DMS153 treated with DMSO at 0.1 percent for 48 hours (cell line): ENCODE results near the gene RELB.

Experiments
- DNase-seq: peaks from one replicate; lab custom pipeline; 2025; ENCODE audit not compliant: unreplicated experiment; lab: John Stamatoyannopoulos, UW

Gene RELB

DNA sequence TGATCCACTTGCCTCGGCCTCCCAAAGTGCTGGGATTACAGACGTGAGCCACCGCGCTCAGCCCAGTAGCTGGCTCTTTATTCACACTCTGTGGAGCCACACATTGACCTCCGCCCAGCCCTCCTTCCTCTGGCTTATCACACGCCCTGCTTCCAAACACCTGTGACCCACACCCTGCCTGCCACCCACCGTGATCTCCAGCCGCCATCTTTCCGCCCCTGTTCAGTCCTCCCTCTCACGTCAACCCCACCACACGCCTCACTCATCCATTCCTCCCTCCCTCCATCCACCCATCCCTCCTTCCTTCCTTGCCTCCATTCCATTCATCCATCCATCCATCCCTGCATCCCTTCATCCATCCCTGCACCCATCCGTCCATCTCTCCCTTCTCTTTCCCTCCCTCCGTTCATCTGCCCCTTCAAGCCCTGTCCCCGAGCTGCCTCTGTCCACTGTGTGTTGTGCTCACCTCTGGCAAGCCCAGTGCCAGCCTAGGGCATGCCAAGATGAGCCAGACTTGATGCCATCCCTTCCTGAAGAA lies 57.4 kb downstream of the RELB start:
- DNase-seq = no peak

DNA sequence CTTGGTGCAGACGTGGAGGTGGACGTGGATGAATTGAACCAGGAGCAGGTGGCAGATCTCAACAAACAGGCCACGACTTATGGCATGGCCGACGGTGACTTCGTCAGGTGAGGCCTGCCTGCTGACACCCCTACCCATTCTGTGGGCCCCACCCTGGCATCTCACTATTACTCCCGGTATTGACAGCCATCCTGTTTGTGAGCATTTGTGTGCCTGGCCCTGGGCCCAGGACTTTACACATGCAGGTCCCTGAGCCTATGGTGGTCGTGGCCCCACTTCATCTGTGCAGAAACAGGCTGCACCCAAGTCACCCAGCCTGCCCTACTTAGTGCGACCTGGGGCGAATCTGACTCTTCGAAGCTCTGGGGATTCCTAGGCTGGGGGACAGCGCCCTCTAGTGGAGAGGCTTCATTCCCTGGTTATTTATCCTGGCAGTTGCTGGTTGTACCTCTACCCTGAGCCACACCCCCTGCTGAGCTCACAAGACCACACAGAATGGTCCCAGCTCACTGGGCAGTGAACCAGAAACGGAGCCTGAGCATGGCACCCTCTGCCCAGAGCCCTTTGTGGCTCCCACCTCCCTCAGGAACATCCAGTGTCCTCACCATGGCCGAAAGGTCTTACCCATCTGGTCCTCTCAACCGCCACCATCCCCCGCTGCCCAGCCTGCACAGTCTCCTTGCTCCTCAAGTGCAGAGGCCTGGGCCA lies 58.1 kb downstream of the RELB start:
- DNase-seq = peak; percentile 41

DNA sequence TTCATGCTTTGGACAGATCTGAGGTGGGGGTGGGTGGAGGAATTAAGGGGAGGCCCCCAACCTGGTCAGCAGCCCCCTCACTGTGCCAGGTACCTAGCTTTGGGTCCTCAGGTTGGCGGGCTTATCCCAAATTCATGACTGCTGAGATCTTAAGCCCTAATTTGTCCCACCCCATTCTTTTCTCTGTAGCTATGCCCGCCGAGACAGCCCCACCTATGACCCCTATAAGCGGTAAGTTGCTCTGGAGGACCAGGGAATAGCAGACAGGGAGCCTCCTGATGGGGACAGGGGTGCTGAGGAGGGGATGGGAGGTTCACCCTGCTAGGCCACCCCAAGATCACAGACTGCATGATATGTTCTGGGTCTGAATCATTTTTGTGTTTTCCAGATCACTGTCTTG lies 60.7 kb downstream of the RELB start:
- DNase-seq = no peak

DNA sequence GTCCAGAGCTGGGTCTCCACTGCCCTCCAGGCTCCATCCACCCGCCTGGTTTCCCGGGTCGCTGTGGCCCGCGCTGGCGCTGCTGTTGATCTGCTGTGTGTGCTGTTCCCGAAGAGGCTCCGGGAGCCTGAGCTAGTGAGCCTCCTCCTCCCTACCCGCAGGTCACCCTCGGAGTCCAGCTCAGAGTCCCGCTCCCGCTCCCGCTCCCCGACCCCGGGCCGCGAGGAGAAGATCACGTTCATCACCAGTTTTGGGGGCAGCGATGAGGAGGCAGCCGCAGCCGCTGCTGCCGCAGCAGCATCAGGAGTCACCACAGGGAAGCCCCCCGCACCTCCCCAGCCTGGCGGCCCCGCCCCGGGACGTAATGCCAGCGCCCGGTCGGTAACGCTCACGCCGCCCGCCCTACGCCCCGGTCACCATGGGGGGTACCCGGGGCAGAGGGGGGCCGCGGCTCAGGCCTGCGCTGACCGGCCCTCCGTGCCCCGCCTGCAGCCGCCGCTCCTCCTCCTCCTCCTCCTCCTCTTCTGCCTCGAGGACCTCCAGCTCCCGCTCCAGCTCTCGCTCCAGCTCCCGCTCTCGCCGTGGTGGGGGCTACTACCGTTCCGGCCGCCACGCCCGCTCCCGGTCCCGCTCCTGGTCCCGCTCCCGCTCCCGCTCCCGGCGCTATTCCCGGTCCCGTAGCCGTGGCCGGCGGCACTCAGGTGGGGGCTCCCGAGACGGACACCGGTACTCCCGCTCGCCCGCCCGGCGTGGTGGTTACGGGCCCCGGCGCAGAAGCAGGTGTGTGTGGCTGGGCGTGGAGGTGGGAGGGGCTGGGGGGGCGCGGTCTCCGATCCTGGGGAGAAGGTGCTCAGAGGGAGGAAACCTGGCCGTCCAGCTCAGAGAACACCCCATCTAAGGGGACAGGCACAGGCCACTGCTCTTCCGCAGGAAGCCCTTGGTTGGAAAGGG lies 62.9 kb downstream of the RELB start:
- no peak for DNase-seq

DNA sequence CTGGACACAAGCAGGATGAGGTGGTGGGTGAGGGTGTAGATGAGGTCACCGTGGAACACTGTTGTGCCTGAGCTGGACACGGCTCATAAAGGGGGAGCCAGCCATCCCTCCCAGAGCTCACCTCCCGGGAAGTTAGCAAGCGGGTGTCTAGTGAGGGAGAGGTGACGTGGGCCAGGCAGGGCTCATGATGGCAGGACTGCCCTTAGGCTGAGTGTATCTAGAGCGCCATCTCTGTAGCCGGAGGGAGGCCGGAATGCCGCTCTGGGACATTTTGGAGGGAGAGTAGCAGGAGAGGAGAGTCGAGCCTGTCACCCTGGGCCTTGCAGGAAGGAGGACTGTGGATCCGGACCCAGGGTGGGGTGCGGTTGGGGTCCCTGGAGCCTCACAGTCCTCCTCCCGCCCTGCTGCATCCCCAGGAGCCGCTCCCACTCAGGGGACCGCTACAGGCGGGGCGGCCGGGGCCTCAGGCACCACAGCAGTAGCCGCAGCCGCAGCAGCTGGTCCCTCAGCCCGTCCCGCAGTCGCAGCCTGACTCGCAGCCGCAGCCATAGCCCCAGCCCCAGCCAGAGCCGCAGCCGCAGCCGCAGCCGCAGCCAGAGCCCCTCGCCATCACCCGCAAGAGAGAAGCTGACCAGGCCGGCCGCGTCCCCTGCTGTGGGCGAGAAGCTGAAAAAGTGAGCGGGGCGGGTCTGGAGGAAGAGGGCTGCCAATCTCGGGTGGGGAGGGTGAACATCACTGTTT lies 65.8 kb downstream of the RELB start:
- DNase-seq = no peak

DNA sequence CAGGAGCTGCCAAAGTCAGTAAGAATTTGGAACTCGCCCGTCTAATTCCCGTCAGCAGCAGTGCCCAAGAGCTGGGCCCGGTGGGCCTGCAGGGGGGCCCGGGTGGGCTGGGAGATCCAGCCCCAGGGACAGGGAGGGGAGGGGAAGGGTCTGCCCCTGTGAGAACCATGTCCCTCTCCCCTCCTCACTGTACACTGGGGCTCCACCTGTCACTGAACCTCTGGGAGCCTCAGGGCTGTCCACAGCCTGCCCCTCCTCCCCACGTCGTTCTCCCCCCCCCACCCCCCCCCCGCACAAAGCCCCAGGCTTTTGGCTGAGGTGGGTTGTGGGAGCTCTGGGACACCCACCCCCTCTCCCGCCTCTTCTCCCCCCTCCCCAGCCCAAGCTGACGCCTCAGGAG lies 66.8 kb downstream of the RELB start:
- DNase-seq = no peak

DNA sequence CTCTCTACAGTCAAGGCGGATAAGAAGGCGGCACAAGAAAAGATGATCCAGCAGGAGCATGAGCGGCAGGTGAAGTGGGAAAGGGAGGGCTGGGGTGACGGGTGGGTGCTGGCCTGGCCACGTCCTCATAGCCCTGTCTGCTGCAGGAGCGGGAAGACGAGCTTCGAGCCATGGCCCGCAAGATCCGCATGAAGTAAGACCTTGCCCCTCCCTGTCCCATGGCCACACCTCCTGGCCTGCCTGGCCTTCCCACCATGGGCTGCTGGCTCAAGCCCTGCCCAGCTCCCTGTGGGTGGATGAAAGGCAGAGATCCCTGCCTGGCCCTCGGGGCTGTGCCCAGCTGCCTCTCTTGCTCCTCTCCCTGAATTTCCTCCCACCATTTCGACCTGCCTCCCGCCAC lies 67.8 kb downstream of the RELB start:
- no peak for DNase-seq

DNA sequence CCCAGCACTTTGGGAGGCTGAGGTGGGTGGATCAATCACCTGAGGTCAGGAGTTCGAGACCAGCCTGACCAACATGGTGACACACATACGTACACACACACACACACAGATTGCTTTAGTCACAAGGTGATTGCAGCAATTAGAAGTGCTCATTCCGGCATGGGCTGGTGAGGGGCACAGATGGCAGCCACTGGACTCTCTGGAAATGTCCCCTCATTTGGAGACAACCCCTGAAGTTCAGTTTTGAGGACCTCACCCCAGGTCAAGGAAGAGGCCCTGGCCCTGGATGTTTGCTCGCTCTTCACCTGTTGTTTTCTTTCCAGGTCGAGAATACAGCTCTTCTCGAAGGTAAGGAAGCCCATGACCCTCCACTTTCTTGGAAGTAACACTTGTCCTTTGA lies 69.0 kb downstream of the RELB start:
- no peak for DNase-seq

DNA sequence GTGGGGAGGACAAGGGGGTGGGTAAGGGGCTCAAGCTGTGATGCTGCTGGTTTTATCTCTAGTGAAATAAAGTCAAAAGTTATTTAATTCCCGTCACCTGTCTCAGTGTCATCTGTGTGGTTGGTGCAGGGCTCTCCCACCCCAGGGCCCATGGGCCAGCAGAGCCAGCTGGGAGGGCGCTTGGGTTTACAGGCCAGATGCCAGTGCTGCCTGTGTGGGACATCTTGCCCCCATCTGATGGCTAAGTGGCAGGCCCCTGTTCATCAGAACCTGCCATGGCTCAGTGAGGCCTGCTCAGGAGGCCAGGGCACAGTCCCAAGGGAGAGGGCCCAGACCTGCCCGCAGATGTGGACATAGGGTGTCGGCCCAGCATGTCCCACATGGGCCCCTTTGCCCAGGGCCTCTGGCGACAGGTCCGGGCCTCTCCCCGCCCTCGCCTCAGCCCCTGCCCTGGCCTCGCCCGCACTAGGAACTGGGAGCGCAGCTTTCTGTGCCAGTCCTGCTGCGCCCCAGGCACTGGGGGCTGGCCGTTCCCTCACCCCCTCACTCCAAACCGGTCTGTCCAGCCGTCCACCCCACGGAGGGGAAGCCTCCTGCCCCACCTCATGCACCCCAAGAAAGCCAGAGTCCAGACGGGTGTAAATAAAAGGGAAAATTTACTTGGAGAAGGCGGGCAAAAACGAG lies 69.7 kb downstream of the RELB start:
- no peak for DNase-seq

DNA sequence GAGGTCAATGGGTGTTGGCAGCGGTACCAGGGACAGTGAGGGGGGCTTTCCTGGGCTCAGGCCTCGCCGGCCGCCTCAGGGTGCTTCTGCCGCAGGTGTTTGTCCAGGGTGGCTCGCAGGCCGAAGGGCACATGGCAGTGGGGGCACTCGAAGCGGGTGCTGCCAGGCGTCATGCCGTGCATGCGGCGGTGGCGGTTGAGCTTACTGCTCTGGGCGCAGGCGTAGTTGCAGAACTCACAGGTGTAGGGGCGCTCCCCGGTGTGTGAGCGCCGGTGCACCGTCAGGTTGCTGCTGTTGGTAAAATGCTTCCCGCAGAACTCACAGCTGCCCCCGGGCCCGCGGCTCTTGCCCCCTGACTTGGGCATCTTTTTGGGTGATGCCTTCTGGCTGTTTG lies 70.3 kb downstream of the RELB start:
- DNase-seq = no peak

DNA sequence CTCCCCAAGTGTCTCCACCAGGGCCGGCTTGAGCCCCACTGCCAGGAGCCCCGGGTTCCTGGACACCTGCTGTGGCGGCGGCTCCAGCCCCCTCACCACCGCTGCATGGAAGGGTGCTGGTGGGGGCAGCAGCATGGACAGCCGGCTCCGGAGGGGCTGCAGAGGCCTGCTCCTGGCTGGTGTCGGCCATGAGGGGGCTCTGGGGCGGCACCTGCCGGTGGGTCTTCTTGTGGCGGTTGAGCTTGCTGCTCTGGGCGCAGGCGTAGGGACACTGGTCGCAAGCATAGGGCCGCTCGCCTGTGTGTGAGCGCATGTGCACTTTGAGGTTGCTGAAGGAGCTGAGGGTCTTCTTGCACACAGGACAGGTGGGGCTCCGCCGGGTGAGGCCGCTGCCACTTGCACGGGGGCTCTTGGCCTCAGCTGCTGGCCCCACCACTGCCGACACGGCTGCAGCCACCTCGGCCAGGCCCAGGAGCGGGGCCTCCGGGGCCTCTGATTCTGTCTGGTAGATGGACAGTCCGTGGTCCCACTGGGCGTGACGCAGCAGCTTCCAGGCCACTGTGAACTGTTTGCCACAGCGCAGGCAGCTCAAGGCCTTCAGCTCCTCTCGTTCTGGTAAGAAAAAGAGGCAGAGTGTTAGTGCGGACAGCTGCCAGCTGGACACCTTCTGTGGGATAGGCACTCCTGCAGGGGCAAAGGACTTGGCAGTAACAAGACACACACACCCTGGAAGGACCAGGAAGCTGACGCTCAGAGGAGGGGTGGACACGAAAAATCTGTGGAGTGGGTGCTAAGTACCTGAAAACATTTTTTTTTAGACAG lies 70.9 kb downstream of the RELB start:
- no peak for DNase-seq

DNA sequence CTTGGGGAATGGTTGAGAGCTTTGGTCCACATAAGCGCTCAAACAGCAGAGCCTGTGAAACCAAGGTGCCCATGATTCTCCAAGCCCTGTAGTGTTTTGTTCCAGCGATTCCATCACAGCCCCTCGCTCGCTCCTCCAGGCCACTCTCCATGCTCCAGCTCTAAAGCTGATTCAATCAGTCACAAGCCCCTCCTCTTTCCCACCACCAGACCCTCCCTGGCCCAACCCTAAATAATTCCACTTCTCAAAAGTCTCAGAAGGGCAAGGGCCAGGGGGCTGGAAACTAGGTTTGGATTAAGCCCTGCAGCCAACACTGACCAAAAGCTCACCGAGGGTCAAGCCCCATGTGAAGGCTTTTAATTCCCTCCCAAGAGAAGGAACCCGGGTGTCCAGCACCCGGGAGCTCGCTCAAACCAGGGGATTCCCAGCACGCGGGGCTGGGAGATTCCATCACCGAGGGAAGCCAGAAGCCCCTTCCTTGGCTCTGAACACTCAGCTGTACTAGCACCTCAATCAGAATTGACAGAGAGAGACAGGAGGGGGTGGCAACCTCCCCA lies 73.6 kb downstream of the RELB start:
- DNase-seq = no peak

DNA sequence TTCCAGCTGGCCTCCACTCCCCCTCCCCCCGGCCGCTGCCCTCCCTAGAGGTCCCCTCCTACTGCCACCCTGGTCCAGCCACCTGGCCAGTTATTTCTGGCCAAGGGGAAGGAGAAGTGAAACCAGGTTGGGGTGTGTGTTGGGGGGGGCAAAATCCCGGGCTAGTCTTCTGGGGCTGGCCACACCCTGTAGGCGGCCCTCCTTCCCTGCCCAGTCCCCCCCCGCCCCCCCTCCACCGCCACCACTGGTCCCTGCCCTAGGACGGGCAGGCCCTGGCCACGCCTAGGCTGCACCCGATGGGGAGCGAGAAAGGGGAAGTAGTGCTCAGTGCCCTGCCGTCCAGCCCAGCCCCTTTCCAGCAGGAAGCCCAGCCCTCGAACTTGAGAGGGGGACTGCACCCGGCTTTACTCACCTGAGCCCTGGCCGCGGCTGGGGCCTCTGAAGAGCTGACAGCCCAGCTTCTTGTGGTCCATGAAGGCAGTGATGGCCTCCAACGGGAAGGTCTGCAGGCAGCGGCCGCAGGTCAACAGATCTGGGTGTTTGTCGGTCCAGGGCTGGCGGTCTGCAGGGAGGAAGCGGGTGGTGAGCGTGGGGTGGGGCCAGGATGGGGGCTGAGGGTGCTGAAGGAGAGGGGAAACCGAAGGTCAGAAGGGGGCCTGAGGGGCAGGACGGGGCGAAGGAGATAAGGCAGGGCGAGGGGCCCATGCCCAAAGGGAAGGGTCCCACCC lies 74.2 kb downstream of the RELB start:
- DNase-seq = peak; percentile 39

DNA sequence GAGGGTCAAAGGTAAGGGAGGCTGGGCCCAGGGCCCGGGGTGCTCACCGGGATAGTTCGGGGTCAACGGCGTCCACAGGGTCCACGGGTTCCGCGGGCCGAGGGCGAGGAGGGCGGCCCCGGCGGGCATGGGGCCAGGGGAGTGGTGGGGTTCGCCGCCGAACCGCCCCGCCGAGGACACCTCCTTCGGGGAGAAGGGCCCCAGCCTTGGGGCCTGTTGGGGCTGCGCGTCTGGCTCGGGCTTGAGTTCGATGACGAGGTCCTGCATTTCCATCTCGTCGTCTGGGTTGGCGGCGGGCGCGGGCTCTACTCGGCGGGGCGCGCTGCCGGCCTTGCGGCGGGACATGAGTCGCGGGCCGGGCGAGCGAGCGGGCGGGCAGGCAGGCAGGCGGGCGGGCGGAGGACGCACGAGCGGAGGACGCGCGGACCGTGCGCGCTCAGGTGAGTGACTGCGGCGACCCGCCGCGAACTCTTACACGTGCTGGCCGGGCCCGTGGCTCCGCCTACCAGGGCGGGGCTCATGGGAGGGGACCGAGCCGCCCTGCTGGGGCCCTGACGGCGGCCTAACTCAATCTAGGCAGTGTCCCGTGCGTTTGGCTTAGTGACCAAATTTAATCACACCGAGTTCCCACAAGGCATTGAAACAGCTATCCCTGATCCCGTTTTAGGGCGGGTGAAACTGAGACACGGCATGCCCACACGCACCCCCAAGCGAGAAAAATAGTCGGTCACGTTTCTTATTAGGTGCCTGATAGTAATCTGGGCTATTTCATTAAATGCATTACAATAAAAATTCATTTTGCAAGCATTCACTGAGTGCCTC lies 75.0 kb downstream of the RELB start, which contains the start of gene ZNF296:
Gene ZNF296 (minus strand): TSS at position 450 of the 822 bp plus-strand sequence. CDS start 105 bp downstream, at position 345.
- peak; percentile 78 for DNase-seq

DNA sequence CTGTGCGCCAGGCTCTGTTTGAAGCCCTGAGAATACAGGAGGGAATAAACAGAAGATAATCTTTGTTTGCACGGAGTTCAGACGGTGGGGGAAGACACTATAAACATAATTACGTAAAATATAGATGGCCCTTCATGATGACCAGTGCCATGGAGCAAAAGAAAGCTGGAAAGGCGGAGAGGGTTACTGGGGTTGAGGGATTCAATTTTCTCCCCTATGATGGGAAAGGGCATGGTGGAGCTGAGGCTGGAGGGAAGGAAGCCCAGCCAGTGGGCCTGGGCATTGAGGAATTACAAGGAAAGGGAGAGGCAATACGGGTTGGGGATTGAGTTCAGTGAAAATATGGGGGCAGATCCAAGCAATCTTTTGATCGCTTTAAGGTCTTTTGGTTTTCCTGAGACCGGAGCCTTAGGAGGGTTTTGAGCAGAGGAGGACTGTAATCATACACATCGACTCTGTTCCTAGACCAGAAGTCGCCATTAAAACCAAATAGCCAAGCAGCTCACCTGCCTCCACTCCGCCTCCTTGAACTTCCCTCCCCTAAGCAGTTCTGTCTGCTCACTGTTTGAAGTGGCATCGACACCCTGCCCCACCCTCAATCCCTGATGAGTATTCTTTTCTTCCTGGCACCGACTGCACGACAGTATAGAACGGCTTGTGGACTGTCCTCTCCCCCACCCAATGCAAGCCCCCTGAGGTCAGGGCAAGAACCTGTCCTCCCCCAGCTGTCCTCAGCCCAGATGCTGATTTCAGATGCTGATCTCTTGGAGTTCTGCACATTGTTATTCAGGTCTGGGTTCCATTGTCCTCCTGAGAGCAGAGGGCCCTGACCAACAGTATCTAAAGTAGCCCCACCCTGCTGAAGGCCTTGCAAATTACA lies 75.8 kb downstream of the RELB start:
- no peak for DNase-seq

DNA sequence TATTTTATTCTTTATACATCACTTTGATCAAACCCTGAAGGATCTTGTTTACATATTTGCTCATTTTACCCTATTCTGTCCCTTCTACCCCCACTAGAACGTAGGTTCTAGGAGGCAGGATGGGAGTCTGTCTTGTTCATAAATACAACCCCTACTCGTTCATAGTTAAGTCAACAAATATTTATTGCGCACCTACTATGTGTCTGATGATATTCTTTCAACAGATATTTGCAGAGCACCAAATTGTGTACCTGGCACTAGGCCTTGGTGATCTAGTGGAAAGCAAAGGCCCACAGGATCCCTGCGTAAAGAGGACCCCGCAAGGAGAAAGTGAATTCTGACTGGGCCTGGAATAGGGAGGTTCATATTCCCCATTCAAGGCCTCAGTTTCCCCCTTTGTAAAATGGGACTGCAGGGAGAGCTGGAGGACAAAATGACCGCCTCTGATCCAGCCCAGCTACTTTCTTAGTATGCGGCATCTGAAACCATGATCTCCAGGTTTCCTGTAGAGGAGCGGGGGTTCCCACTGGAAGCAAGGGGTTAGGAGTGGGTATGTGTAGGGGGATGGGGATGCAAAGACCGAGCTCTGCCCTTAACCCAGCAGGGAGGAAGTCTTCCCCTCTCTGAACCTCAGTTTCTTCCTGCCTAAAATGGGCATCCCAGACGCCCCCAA lies 77.3 kb downstream of the RELB start:
- no peak for DNase-seq
